ENCODE data around the gene PDGFA.

Gene PDGFA

DNA sequence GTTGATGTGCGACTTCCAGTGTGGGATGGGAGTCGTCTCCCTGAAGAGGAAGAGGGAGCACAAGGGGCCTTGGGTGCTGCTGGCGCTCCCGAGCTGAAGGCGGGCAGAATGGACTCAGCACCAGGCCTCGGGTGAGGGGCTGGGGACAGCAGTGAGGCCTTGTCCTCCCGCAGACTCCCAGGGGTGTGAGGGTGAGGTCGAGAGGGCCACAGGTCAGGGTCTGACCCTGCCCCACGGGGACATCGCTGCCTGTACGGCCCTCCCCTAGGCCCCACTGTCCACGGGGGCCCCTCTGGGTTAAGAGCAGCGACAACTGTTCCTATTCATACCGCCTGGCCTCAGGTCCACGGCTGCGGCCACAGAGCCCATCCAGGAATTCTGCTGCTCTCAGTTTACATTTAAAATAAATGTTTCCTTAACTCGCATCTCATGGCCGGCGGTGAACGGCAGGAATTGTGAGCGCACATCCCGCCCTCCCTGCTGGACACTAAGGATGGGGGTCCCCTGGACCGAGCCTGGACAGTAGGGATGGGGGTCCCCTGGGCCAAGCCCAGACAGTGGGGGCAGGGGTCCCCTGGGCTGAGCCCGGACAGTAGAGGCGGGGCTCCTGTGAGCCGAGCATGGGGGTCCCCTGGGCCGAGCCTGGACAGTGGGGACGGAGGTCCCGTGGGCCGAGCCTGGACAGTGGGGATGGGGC, 61.7 kb downstream of the PDGFA start:
- DNase-seq: no peak

DNA sequence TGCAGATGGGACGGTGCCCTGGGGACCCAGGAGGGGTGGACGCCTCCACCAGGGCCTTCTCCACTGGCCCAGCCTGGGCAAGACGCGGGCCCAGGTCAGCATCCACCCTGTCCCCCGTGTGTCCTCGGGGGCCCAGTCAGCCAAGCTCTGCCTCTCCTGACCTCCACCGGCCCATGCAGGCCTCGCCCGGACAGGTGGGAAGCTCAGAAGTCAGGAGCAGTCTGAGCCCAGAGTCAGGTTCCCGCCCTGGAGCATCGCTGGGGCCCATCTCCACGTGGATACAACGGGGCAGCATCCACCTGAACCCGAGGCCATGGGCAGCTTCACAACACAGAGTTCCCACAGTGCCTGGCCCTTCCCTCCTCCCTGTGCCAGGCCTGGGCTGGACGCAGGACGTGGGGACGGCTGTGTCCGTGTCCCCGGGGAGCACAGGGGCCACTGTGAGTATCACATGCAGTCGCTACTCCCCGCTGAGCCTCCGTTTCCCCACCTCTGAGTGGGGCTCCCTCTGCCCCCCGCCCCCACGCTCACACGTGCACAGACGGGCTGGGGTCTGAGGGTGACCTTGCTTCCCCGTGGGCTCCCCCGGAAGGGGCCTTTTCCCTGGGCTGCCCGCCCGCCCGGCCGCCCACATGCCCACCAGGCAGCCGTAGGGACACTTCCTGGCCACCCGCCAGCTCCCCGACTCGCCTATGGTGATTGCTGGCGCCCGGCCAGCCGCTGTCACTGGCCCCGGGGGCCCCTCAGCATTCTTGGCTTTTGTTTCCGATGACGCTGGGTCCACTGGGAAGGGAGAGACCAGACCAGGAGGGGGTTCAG, 64.3 kb downstream of the PDGFA start:
- no peak for DNase-seq

DNA sequence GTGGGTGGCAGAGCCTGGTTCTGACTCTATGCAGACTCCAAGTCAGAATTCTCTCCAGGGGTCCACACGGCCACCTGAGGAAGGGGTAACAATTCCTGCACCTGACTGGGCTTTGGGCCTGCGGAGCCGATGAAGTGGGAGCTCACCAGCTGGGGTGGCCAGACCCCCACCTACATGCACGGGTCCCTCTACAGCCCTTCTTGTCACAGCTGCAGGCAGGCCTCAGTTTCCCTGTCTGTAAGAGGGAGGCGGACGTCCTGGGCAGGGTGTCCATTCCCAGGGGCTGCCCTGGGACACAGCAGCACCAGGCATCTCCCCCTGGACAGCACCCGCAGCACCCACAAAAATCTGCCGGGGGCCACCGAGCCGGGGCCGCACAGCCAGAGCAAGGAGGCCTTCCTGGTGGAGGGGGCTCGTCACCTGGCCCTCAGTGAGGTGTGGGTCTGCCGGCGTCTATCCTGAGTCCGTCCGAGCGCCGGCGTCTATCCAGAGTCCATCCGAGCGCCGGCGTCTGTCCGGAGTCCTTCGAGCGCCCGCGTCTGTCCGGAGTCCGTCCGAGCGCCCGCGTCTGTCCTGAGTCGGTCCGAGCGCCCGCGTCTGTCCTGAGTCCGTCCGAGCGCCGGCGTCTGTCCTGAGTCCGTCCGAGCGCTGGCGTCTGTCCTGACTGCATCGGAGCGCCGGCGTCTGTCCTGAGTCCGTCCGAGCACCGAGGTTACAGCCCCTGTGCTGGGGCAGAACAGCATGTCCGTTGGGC, 65.1 kb downstream of the PDGFA start:
- no peak for DNase-seq

DNA sequence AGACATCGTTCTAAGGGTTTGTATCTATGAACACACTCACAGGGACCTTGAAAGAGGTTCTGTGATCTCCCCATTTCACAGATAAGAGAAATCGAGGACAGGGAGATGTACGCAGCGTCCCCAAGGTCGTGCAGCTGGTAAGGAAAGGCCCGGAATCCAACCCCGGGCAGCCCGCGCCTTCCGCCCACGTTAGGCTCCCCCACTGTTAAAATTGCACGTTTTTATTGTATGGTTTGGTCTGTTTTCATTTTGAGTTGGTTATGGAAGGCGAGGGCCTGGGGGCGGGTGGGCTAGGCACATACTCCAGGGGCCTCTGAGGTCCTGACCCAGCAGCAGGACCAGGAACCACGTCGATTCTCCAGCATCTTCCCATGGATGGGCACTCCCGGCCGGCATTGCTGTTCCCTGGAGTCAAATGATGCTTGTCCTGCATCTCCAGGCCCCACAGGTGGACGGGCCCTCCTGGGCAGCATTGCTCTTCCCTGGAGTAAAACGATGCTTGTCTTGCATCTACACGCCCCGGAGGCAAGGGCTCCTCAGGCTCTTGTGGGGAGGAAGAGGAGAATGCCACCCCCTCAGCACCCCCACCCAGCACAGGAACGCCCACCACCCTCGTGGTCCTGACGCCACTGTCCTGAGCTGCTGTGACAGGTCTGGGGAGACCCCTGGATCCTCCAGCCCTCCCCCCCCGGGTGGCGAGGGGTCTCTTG, 65.9 kb downstream of the PDGFA start:
- no peak for DNase-seq

DNA sequence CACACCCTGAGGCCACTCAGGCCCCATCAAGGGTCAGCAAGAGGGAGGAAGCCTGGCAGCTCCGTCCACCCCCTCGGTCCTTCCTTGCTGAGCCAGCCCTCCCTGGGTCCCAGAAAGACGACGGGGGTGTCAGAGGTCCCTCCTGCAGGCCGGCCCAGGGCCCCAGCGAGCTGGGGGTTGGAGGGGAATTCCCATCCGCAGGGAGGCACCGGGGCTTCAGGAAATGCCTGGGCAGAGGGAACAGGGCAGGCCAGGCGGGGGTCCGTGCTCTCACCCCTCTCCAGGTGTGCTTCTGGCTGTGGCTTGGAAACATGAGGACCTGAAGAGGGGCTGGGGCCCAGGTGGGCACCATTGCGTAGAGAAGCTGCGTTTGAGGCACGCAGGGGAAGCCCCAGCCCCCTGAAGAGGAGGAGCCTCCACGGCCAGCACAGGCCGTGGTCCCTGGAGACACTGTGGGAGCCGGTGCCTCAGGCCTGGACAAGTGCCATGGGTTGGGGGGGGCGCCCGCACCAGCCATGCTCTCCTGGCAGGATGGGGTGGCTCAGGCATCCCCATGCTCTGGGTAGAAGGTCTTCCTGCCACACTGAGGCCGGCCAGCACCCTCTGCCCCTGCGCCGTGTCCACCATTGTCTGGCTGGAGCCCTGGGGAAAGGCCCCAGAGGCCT, 66.7 kb downstream of the PDGFA start:
- no peak for DNase-seq

DNA sequence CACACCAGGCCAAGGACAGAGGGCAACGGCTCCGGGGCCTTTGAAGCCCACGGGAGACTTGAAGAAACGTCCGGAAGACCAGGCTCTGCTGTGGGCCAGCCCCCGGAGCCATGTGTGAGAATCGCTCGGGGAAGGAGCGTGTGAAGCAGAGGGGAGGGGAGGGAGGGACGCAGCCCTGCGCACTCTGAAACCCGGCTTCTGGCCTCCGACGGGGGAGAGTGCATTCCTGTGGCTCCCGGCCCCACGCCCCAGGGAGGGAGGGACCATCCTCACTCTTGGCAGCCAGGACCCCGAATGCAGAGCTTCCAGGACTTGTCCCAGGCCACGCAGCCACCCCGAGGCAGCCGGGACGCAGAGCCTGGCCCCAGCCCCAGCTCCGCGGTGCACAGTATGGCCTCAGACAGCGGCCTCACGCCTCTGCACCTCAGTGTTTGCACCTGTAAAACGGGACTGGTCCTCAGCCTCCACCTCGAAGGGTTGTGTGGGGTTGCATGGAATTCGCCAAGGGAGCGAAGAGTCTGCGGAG, 67.4 kb downstream of the PDGFA start:
- no peak for DNase-seq

DNA sequence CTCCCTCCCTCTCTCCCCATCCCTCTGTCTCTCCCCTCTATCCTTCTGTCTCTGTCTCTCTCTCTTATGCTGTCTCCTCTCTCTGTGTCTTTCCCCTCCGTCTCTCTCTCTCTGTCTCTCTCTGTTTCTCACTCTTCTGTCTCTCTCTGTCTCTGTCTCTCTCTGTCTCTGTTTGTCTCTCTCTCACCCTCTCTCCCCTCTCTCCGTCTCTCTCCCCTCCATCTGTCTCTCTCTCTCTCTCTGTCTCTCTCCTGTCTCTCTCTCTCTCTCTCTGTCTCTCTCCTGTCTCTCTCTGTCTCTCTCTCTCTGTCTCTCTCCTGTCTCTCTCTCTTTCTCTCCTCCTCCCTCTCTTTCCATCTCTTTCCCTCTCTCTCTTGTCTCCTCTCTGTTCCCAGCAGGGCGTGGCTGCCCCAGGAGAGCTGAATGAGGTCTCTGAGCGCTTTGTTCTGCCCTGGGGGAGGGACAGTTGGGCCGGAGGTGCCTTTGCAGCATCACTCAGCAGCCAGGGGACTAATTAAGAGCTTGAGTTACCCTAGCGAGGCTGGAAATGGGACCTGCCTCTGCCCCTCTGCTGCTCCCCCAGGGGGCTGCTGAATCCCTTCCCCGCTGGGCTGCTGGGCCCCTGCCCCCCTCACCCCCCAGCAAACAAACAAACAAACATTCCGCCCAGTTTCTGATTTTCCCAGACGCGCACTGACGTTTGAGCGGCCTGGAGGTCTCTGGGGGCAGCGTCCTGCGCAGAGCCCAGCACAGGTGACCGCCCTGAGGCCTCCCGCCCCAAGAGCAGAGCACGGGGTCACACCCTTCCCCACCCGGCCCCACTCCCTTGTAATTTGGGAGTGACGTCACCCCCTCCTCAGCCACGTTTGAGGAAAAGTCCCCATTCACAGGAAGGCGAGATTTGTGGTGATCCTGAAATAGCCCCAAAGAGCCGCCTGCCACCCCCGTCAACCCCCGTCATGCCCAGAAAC, 68.1 kb downstream of the PDGFA start:
- DNase-seq: no peak

DNA sequence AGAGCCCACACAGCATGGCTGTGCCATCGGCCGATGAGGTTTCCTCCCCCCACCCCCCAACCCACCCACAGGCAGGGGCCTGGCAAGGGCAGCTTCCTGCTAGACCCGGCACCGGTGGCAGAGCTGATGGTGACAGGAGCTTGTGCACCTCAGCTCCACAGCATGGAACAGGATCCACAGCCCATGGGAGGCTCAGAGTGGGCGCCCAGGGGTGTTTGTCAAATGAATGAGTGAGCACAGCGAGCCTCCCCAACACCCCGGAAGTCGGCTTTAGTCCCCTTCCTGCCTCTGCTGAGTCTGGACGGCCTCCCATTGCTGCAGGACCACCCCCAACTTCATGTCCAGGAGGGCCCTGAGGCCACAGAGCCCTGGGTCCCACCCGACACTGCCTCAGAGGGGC, 68.9 kb downstream of the PDGFA start:
- DNase-seq: no peak

DNA sequence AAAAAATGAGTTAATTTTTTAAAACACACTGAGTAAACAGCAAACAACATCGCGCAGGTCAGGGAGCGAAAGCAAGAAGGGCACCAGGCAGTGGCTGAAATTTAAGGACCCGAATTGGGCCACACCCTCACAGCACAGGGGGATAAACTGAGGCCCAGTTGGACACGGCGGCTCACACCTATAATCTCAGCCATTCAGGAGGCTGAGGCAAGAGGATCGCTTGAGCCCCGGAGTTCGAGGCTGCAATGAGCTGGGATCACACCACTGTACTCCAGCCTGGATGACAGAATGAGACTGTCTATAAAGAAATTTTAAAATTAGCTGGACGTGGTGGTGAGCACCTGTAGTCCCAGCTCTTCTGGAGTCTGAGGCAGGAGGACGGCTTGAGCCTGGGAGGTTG, 69.6 kb downstream of the PDGFA start:
- DNase-seq: no peak

DNA sequence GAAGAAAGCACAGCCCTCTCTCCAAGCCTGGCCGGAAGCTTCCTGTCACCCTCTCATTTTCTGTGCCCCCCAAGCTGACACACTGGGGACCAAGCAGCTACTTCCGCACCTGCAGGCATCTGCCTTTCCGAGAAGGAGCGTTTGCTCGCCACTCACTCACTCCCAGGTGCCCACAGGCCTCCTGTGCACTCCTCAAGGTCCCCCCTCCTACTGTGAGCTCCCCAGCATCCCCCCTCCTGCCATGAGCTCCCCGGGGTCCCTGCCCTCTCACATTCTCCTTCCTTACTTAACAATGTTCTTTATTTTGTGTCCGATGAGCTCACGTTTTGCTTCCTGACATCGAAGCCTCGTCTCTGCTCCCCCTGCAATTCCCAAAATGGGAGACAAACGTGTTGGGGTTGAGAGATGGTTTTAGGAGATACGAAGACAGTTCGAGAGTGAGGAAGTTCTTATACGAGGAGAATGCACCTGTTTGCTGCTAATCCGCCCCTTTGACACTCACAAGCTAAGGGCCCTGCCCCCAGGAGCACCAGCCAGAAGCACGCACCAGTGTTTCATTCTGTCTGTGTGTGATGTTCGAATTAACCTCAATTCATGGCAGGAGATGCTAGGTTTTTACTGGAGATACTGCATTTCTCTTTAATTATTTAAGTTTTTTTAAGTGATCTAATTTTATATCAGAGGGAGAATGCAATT, 70.2 kb downstream of the PDGFA start:
- DNase-seq: no peak

DNA sequence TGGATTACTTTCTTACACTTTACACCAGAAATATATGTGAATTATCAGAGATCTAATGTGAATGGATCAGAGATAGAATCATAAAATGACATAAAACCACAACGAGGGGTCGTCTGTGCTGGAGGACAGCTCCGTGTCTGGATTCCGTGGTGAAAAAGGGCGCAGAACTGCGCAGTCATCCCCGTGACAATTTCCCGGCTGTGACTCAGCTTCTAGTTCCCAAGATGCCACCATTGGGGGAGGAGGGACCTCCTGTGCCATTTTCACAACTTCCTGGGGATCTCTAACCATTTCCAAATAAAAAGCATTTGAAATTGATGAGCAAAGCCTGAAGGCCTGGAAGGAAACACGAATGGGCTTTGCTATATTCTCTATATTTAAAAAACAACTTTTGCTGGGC, 72.1 kb downstream of the PDGFA start:
- DNase-seq: no peak
